HCT116 (cell line): ENCODE measurements around the gene ACBD6. TPM values are rescaled to one million over a fixed set of nuclear protein-coding genes. Genes with fewer than 3 reads are reported as not detected.

Experiments
- ATAC-seq: fragments of 200-7000 bp; cut with Tn5 transposase; 2 replicates; pipeline ENCODE4 v1.9.1; 2020; ENCODE audit warnings: mild to moderate bottlenecking, moderate library complexity
- BruUV-seq: library from RNA; stranded (reverse); fragments of 400-500 nt; replicated peaks from 2 replicates; lab custom pipeline; 2021; lab: Mats Ljungman, UMichigan
- CTCF ChIA-PET: fragments of 300-600 bp; sonication (Branson Sonifier 250); formaldehyde crosslinking; loops from one replicate; lab custom pipeline; 2021; ENCODE audit warnings: antibody characterized with exemption; lab: Charles Lee
- POLR2A ChIA-PET: fragments of 300-600, 350-600 bp; sonication (Branson Sonifier 250); formaldehyde crosslinking; loops from one replicate; lab custom pipeline; 2021; ENCODE audit warnings: antibody characterized with exemption; lab: Charles Lee
- RAD21 ChIA-PET, 2 experiments: fragments of 300-600 bp; sonication (Branson Sonifier 250); formaldehyde crosslinking; loops; one replicate each; lab custom pipeline; 2023; ENCODE audit warnings: low total read pairs in 2 of 2; ENCODE audit not compliant: uncharacterized antibody in 2 of 2, unreplicated experiment in 2 of 2, low non-redundant PET in 1 of 2; lab: Charles Lee
- DNase-seq: peaks from one replicate; pipeline ENCODE4 v3.0.0-alpha.2; 2010; ENCODE audit warnings: low read depth, low spot score
- H2AFZ ChIP-seq: fragments of 200-600 bp; shearing (Covaris generic), sonication (generic); 2 replicates; pipeline ENCODE4 v1.6.1; 2017; ENCODE audit warnings: low read depth, mixed run types, mixed read lengths, antibody characterized with exemption, low read length; ENCODE audit not compliant: poor library complexity, severe bottlenecking
- H3K27ac ChIP-seq: 2 replicates; pipeline ENCODE4 v1.5.1; 2012; ENCODE audit warnings: low read depth, low read length
- H3K27me3 ChIP-seq: fragments of 200-600 bp; sonication (generic); 2 replicates; pipeline ENCODE4 v1.6.1; 2016; ENCODE audit warnings: mixed run types, low read length, mixed read lengths; ENCODE audit not compliant: insufficient read depth
- H3K36me3 ChIP-seq, 2 experiments: fragments of 200-500 bp in 1 of 2; fragments of 200-600 bp in 1 of 2; sonication (Bioruptor generic) in 1 of 2; sonication (generic) in 1 of 2; 2 replicates each; pipeline versions ENCODE4 v1.5.1 to v1.6.1; 2014 to 2016; ENCODE audit warnings: low read length in 2 of 2, inconsistent platforms in 1 of 2, mixed read lengths in 1 of 2, mixed run types in 1 of 2; ENCODE audit not compliant: insufficient read depth in 2 of 2, control insufficient read depth in 1 of 2
- H3K4me1 ChIP-seq, 2 experiments: fragments of 200-600 bp in 1 of 2; sonication (generic) in 1 of 2; 2 replicates each; pipeline versions ENCODE4 v1.5.1 to v1.6.1; 2012 to 2017; ENCODE audit warnings: low read length in 2 of 2, inconsistent platforms in 1 of 2, mild to moderate bottlenecking in 1 of 2, mixed read lengths in 1 of 2, mixed run types in 1 of 2, moderate library complexity in 1 of 2; ENCODE audit not compliant: insufficient read depth in 2 of 2, control insufficient read depth in 1 of 2
- H3K4me2 ChIP-seq: fragments of 200-600 bp; sonication (generic); 2 replicates; pipeline ENCODE4 v1.6.1; 2017; ENCODE audit warnings: mixed run types, low read length, mixed read lengths
- H3K4me3 ChIP-seq, 2 experiments: fragments of 200-600 bp in 1 of 2; sonication (generic) in 1 of 2; replicated peaks in 1 of 2; 2 replicates each; pipeline ENCODE4 v1.5.1; 2011 to 2016; ENCODE audit warnings: low read length in 2 of 2, control low read depth in 1 of 2, low read depth in 1 of 2, mild to moderate bottlenecking in 1 of 2, mixed read lengths in 1 of 2, mixed run types in 1 of 2
- H3K79me2 ChIP-seq: fragments of 200-600 bp; sonication (generic); 2 replicates; pipeline ENCODE4 v1.6.1; 2017; ENCODE audit warnings: mild to moderate bottlenecking, mixed run types, low read length, moderate library complexity, mixed read lengths; ENCODE audit not compliant: insufficient read depth
- H3K9ac ChIP-seq: fragments of 200-600 bp; sonication (generic); 2 replicates; pipeline ENCODE4 v1.6.1; 2016; ENCODE audit warnings: low read length, mixed read lengths
- H3K9me2 ChIP-seq: fragments of 200-600 bp; sonication (generic), shearing (Covaris generic); 2 replicates; pipeline ENCODE4 v1.6.1; 2017; ENCODE audit warnings: mixed run types, mild to moderate bottlenecking, moderate library complexity; ENCODE audit not compliant: insufficient read depth
- H3K9me3 ChIP-seq, 2 experiments: fragments of 200-500 bp in 1 of 2; fragments of 200-600 bp in 1 of 2; sonication (Bioruptor generic) in 1 of 2; sonication (generic) in 1 of 2; 2 replicates each; pipeline ENCODE4 v1.6.1; 2014 to 2017; ENCODE audit warnings: low read length in 2 of 2, mixed read lengths in 2 of 2, inconsistent platforms in 1 of 2, low read depth in 1 of 2, mild to moderate bottlenecking in 1 of 2, mixed run types in 1 of 2, moderate library complexity in 1 of 2; ENCODE audit not compliant: control insufficient read depth in 1 of 2, insufficient read depth in 1 of 2
- H4K20me1 ChIP-seq: fragments of 200-600 bp; sonication (generic), shearing (Covaris generic); 2 replicates; pipeline ENCODE4 v1.6.1; 2017; ENCODE audit warnings: mixed run types, mild to moderate bottlenecking, moderate library complexity; ENCODE audit not compliant: insufficient read depth
- CBX3 ChIP-seq: IDR thresholded peaks from 2 replicates; pipeline ENCODE4 v1.6.1; 2012; ENCODE audit warnings: low read depth
- EGR1 ChIP-seq: IDR thresholded peaks from 2 replicates; pipeline ENCODE4 v1.6.1; 2012; ENCODE audit warnings: low read depth
- ELF1 ChIP-seq: IDR thresholded peaks from 2 replicates; pipeline ENCODE4 v1.6.1; 2012; ENCODE audit warnings: low read depth, borderline replicate concordance
- EZH2 ChIP-seq: fragments of 200-600 bp; sonication (generic); IDR thresholded peaks from 2 replicates; pipeline ENCODE4 v1.6.1; 2017; ENCODE audit warnings: antibody characterized with exemption, mixed run types
- EZH2phosphoT487 ChIP-seq: fragments of 200-600 bp; IDR thresholded peaks from 2 replicates; pipeline ENCODE4 v1.6.1; 2018; ENCODE audit warnings: antibody characterized with exemption, borderline replicate concordance
- FOSL1 ChIP-seq: IDR thresholded peaks from 2 replicates; pipeline ENCODE4 v1.6.1; 2012; ENCODE audit warnings: low read depth
- JUND ChIP-seq: IDR thresholded peaks from 2 replicates; pipeline ENCODE4 v1.6.1; 2012
- RAD21 ChIP-seq: IDR thresholded peaks from 2 replicates; pipeline ENCODE4 v1.6.1; 2012; ENCODE audit warnings: low read depth, mild to moderate bottlenecking
- REST ChIP-seq: IDR thresholded peaks from 2 replicates; pipeline ENCODE4 v1.6.1; 2012; ENCODE audit warnings: low read depth
- SIN3A ChIP-seq: IDR thresholded peaks from 2 replicates; pipeline ENCODE4 v1.6.1; 2012; ENCODE audit warnings: low read depth
- SRF ChIP-seq: IDR thresholded peaks from 2 replicates; pipeline ENCODE4 v1.6.1; 2012; ENCODE audit warnings: low read depth
- TCF7L2 ChIP-seq: IDR thresholded peaks from 2 replicates; pipeline ENCODE4 v1.7.0; 2011; ENCODE audit warnings: borderline replicate concordance, inconsistent platforms; ENCODE audit not compliant: insufficient read depth, insufficient read length; ENCODE audit errors: extremely low read depth
- YY1 ChIP-seq: IDR thresholded peaks from 2 replicates; pipeline ENCODE4 v1.6.1; 2011; ENCODE audit warnings: low read length, low read depth, moderate library complexity, mild to moderate bottlenecking; ENCODE audit not compliant: insufficient replicate concordance; ENCODE audit errors: extremely low read depth
- ZBTB33 ChIP-seq: IDR thresholded peaks from 2 replicates; pipeline ENCODE4 v1.6.1; 2011; ENCODE audit warnings: mild to moderate bottlenecking, low read length, moderate library complexity; ENCODE audit not compliant: insufficient replicate concordance; ENCODE audit errors: extremely low read depth
- ZFX ChIP-seq: fragments of 450-650 bp; IDR thresholded peaks from 2 replicates; pipeline ENCODE4 v1.6.1; 2017
- ZNF274 ChIP-seq: fragments of 200-500 bp; sonication (Bioruptor generic); IDR thresholded peaks from 2 replicates; pipeline ENCODE4 v1.6.1; 2014; ENCODE audit warnings: mild to moderate bottlenecking, low read depth, low read length, inconsistent platforms
- intact Hi-C: fragments of 100-400 bp; cut with micrococcal nuclease; formaldehyde crosslinking; loops from 2 replicates; pipeline ENCODE4 v1.10.0; 2022
- total RNA-seq: library from RNA; stranded (reverse); gene quantifications from one replicate; pipeline ENCODE4 v1.2.1, GENCODE V29; 2021; ENCODE audit not compliant: unreplicated experiment
- TF ChIP-seq, protein P1 (sequence below): IDR thresholded peaks from 2 replicates; pipeline ENCODE4 v1.6.1; 2012
- TF ChIP-seq, protein P2 (sequence below): IDR thresholded peaks from 2 replicates; pipeline ENCODE4 v1.6.1; 2012

ACBD6 gene
- total RNA-seq, 1 experiment from 2014 or later, result 43.2 TPM

DNA sequence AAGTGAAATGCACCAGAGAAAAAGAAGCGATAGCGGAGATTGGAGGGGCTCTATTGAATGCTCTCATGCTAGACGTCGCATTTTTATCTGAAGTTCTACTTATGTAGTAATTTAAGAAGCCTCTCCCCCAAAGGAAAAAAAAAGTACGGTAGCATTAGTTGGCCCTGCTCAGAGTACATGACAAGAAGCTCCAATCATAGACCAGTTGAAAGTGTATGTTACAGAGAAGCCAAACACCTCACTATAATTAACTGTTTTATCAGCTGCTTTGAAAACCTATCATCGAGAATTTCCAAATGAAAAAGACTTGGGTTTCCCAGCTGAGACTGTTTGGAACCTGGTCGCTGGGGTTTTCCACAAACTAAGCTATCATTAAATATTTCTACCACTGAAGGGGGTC lies 36.8 kb upstream of the ACBD6 start:
- H4K20me1 ChIP-seq, result no peaks in the 10 kb centered on the region
- BruUV-seq, result no TSS peak
- H2AFZ ChIP-seq, result no peak overlapping the region
- no peak overlapping the region for H3K4me3 ChIP-seq
- no peaks in the 10 kb centered on the region for H3K9me2 ChIP-seq
- no peaks in the 10 kb centered on the region for H3K36me3 ChIP-seq
- ChIA-PET POLR2A (no interaction called here), CTCF (no interaction called here)
- no peak overlapping the region for H3K9ac ChIP-seq
- ATAC-seq, result no peak
- H3K79me2 ChIP-seq, result no peaks in the 10 kb centered on the region
- H3K27ac ChIP-seq, result no peak overlapping the region
- no peak overlapping the region for H3K4me2 ChIP-seq
- H3K9me3 ChIP-seq, result no peaks in the 10 kb centered on the region
- TF ChIP-seq CBX3 (no peak), EZH2phosphoT487 (no peak), ZNF274 (no peak), TCF7L2 (no peak), SIN3A (no peak), RAD21 (no peak), ZFX (no peak), ELF1 (no peak), EGR1 (no peak), REST (no peak), ZBTB33 (no peak), SRF (no peak), YY1 (no peak), FOSL1 (no peak), EZH2 (no peak), JUND (no peak)
- TF ChIP-seq, protein P1, sequence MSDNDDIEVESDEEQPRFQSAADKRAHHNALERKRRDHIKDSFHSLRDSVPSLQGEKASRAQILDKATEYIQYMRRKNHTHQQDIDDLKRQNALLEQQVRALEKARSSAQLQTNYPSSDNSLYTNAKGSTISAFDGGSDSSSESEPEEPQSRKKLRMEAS, result no peak
- TF ChIP-seq, protein P2, sequence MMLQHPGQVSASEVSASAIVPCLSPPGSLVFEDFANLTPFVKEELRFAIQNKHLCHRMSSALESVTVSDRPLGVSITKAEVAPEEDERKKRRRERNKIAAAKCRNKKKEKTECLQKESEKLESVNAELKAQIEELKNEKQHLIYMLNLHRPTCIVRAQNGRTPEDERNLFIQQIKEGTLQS, result no peak
- TF ChIP-seq, all 23 proteins: peak for 0
- Histone ChIP-seq H3K27me3 (no peaks in the 10 kb centered on the region), H3K4me1 (no peaks in the 10 kb centered on the region)
- intact Hi-C loops, result no loop called here
- RAD21 ChIA-PET, result no interaction called here
- no peak for DNase-seq
